Lung (tissue), 12 donors: Measurements from ENCODE around the gene MAGI2. TPM values are rescaled to one million over a fixed set of nuclear protein-coding genes. Genes with fewer than 3 reads are reported as not detected.
A peak's percentile ranks its signal among the peaks of the same experiment; 100 is the strongest.

Experiments
- ATAC-seq: fragments of 200-7000 bp; cut with Tn5 transposase; one replicate; pipeline ENCODE4 v1.9.1; 2020; ENCODE audit warnings: moderate number of reproducible peaks; ENCODE audit not compliant: insufficient read depth, low FRiP score
- DNase-seq, 3 donors: peaks; one replicate each; pipeline ENCODE4 v3.0.0-alpha.2; 2013 to 2017
- H3K27ac ChIP-seq, 2 donors: one replicate each; pipeline ENCODE4 v1.5.1; 2013; ENCODE audit warnings: mild to moderate bottlenecking in 2 of 2, moderate library complexity in 2 of 2, control low read depth in 1 of 2, inconsistent platforms in 1 of 2, low read depth in 1 of 2, low read length in 1 of 2
- H3K27me3 ChIP-seq, 3 donors: one replicate each; pipeline ENCODE4 v1.5.1; 2013; ENCODE audit warnings: low read length in 2 of 3; ENCODE audit not compliant: control insufficient read depth in 3 of 3, insufficient read depth in 3 of 3
- H3K36me3 ChIP-seq, 4 donors: one replicate each; pipeline ENCODE4 v1.5.1; 2013; ENCODE audit warnings: low read length in 4 of 4, mild to moderate bottlenecking in 1 of 4, moderate library complexity in 1 of 4; ENCODE audit not compliant: control insufficient read depth in 4 of 4, insufficient read depth in 4 of 4
- H3K4me1 ChIP-seq, 5 donors: one replicate each; pipeline ENCODE4 v1.5.1; 2013; ENCODE audit warnings: low read length in 5 of 5, mild to moderate bottlenecking in 2 of 5, moderate library complexity in 1 of 5; ENCODE audit not compliant: control insufficient read depth in 5 of 5, insufficient read depth in 5 of 5
- H3K4me3 ChIP-seq: one replicate; pipeline ENCODE4 v1.5.1; 2013; ENCODE audit warnings: mild to moderate bottlenecking, control low read depth, moderate library complexity
- H3K9ac ChIP-seq, 2 donors: one replicate each; pipeline ENCODE4 v1.5.1; 2013; ENCODE audit warnings: low read length in 2 of 2, control low read depth in 1 of 2; ENCODE audit not compliant: insufficient read depth in 1 of 2
- H3K9me3 ChIP-seq, 4 donors: one replicate each; pipeline ENCODE4 v1.5.1; 2013; ENCODE audit warnings: low read length in 3 of 4, mild to moderate bottlenecking in 1 of 4, moderate library complexity in 1 of 4; ENCODE audit not compliant: control insufficient read depth in 4 of 4, insufficient read depth in 3 of 4
- WGBS, 2 donors: extraction: QIAGEN DNeasy Blood & Tissue Kit; methylation state at CpG; one replicate each; pipeline ENCODE4 v1.1.7; 2013; 5-methylcytosine and 5-hydroxymethylcytosine counted together
- polyA plus RNA-seq, 2 donors: library from polyadenylated mRNA; stranded (reverse); fragments of 200-250 nt; gene quantifications; one replicate each; pipeline ENCODE4 v1.2.1, GENCODE V29; 2013
- total RNA-seq, 2 donors: library from RNA; depleted of rRNA in 1 of 2; stranded (reverse); fragments of >200 nt in 1 of 2; gene quantifications; one replicate each; pipeline ENCODE4 v1.2.1, GENCODE V29; 2014 to 2021
- TF ChIP-seq, protein P1 (sequence below): IDR thresholded peaks from 2 replicates; pipeline ENCODE4 v1.5.1; 2012; ENCODE audit warnings: mild to moderate bottlenecking; ENCODE audit errors: control extremely low read depth, extremely low read depth
- donor health status: control.
- donor health status: control.
- donor health status: Bipolar disorder and iron deficiency.
- donor health status: healthy.
- donor health status: DM: yes; HTN: yes; CAD: no.

Gene MAGI2
- total and polyA plus RNA-seq, 4 donors, result 0.94 to 18.0 (median 5.3) TPM

DNA sequence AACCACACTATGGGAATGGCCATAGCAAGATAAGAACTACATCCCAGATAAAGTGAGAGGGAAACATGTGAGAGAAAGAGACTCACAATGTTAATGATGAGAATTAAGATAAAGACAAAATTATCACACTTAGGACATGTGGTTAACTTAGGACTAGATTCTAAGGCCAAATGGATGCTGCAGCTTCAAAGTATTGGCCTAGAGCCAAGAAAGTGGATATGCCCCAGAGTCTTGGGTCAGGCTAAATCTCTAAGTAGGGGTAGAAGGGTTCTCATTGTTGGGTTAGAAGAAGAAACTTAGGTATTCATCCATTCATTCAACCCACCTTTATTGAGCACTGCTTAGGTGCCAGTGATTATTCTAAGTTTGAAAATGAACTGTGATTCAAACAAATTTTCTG lies 836.9 kb downstream of the MAGI2 start:
- no peak for ATAC-seq
- Histone ChIP-seq H3K27me3 (no peaks in the 10 kb centered on the region), H3K36me3 (no peaks in the 10 kb centered on the region), H3K4me1 (no peaks in the 10 kb centered on the region), H3K9ac (no peak overlapping the region), H3K27ac (no peak overlapping the region), H3K9me3 (no peaks in the 10 kb centered on the region), H3K4me3 (no peak overlapping the region)
- peak in 1 of 3 donors; percentile 1 for DNase-seq
- TF ChIP-seq, protein P1, sequence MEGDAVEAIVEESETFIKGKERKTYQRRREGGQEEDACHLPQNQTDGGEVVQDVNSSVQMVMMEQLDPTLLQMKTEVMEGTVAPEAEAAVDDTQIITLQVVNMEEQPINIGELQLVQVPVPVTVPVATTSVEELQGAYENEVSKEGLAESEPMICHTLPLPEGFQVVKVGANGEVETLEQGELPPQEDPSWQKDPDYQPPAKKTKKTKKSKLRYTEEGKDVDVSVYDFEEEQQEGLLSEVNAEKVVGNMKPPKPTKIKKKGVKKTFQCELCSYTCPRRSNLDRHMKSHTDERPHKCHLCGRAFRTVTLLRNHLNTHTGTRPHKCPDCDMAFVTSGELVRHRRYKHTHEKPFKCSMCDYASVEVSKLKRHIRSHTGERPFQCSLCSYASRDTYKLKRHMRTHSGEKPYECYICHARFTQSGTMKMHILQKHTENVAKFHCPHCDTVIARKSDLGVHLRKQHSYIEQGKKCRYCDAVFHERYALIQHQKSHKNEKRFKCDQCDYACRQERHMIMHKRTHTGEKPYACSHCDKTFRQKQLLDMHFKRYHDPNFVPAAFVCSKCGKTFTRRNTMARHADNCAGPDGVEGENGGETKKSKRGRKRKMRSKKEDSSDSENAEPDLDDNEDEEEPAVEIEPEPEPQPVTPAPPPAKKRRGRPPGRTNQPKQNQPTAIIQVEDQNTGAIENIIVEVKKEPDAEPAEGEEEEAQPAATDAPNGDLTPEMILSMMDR, result no peak

- no peaks in the 10 kb centered on the region for H3K4me1 ChIP-seq
- no peaks in the 10 kb centered on the region for H3K27me3 ChIP-seq
- H3K27ac ChIP-seq, result no peak overlapping the region
- WGBS, 2 donors, result 77 to 85% methylated on average over 2 of the region's 2 CpGs
- no peak overlapping the region for H3K9ac ChIP-seq
- no peaks in the 10 kb centered on the region for H3K9me3 ChIP-seq
- no peaks in the 10 kb centered on the region for H3K36me3 ChIP-seq
- TF ChIP-seq, protein P1, result no peak
- H3K4me3 ChIP-seq, result no peak overlapping the region
- ATAC-seq (no peak), DNase-seq (no peak)
Observed at GRCh38 chr7:78609281-78609680, 844.2 kb downstream of the MAGI2 start.

- no peak for DNase-seq
- TF ChIP-seq, protein P1, result no peak
- Histone ChIP-seq H3K9me3 (no peaks in the 10 kb centered on the region), H3K27ac (no peak overlapping the region), H3K27me3 (no peaks in the 10 kb centered on the region), H3K4me1 (no peaks in the 10 kb centered on the region), H3K9ac (no peak overlapping the region), H3K36me3 (no peaks in the 10 kb centered on the region), H3K4me3 (no peak overlapping the region)
- no peak for ATAC-seq
- 77 to 79% methylated on average over 5 of the region's 5 CpGs for WGBS, 2 donors
Observed at GRCh38 chr7:78607099-78607498, 846.4 kb downstream of the MAGI2 start.

DNA sequence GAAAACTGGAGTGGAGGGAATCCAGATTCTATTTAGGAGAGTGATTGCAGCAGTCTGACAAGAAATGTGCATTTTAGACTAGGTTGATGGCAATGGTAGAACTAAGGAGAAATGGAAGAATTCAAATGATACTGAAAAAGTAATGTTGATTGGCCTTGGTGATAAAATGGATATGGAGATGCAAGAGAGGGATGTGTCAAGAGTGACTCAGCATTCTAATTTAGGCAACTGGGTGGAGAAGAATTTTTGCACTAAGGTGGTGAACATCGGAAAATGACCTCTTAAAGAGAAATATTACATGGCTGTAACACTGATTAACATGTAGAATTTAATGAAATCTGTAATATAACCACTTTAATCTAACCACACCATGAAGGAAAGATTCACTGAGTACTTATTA lies 848.3 kb downstream of the MAGI2 start:
- TF ChIP-seq, protein P1, result no peak
- no peak overlapping the region for H3K4me3 ChIP-seq
- no peak overlapping the region for H3K27ac ChIP-seq
- H3K4me1 ChIP-seq, result no peaks in the 10 kb centered on the region
- no peaks in the 10 kb centered on the region for H3K27me3 ChIP-seq
- 77 to 87% methylated on average over 1 of the region's 1 CpG for WGBS, 2 donors
- H3K9ac ChIP-seq, result no peak overlapping the region
- no peak for DNase-seq
- H3K36me3 ChIP-seq, result no peaks in the 10 kb centered on the region
- ATAC-seq, result no peak
- no peaks in the 10 kb centered on the region for H3K9me3 ChIP-seq
